Small intestine (tissue), 16 donors: ENCODE results near the gene KRTAP4-8. TPM values are rescaled to one million over a fixed set of nuclear protein-coding genes. Genes with fewer than 3 reads are reported as not detected.
"Not testable (repeated sequence)": the region's sequence is repeated elsewhere in the genome, so short reads cannot be mapped to it uniquely, and the experiment has no call there.

ENCODE experiments used
- DNase-seq, 2 donors: peaks; one replicate each; pipeline versions ENCODE4 v3.0.0 to v3.0.0-alpha.2; 2013
- FAIRE-seq: peaks from 2 replicates; lab custom pipeline; 2012; peaks lifted over from hg19 to GRCh38; lab: Jason Lieb, UNC
- H3K27ac ChIP-seq, 3 donors: one replicate each; pipeline ENCODE4 v1.5.1; 2013; ENCODE audit warnings: low read length in 2 of 3, mild to moderate bottlenecking in 2 of 3, control low read depth in 1 of 3, inconsistent platforms in 1 of 3, low read depth in 1 of 3, moderate library complexity in 1 of 3
- H3K27me3 ChIP-seq, 3 donors: one replicate each; pipeline ENCODE4 v1.6.1; 2013; ENCODE audit warnings: low read length in 3 of 3, inconsistent platforms in 1 of 3; ENCODE audit not compliant: control insufficient read depth in 3 of 3, insufficient read depth in 3 of 3
- H3K36me3 ChIP-seq, 3 donors: one replicate each; pipeline ENCODE4 v1.6.1; 2013; ENCODE audit warnings: low read length in 3 of 3, inconsistent platforms in 1 of 3, low read depth in 1 of 3, mild to moderate bottlenecking in 1 of 3, moderate library complexity in 1 of 3; ENCODE audit not compliant: control insufficient read depth in 3 of 3, insufficient read depth in 2 of 3
- H3K4me1 ChIP-seq, 3 donors: one replicate each; pipeline ENCODE4 v1.6.1; 2013; ENCODE audit warnings: low read length in 2 of 3, inconsistent platforms in 1 of 3, low read depth in 1 of 3, mild to moderate bottlenecking in 1 of 3, moderate library complexity in 1 of 3; ENCODE audit not compliant: control insufficient read depth in 3 of 3, insufficient read depth in 2 of 3
- H3K4me3 ChIP-seq, 3 donors: one replicate each; pipeline ENCODE4 v1.5.1; 2013; ENCODE audit warnings: low read length in 3 of 3, control low read depth in 1 of 3, inconsistent platforms in 1 of 3, low read depth in 1 of 3, mild to moderate bottlenecking in 1 of 3, moderate library complexity in 1 of 3
- H3K9me3 ChIP-seq, 2 donors: one replicate each; pipeline ENCODE4 v1.6.1; 2013; ENCODE audit warnings: low read depth in 1 of 2, low read length in 1 of 2; ENCODE audit not compliant: control insufficient read depth in 2 of 2, insufficient read depth in 1 of 2
- WGBS, 3 donors: extraction: QIAGEN DNeasy Blood & Tissue Kit; methylation state at CpG; one replicate each; pipeline ENCODE4 v1.1.7; 2013; 5-methylcytosine and 5-hydroxymethylcytosine counted together
- long read RNA-seq, 10 donors: transcript quantifications; one replicate each; lab custom pipeline, GENCODE V29; 2026
- polyA plus RNA-seq, 4 donors: library from polyadenylated mRNA; stranded (reverse) in 3 of 4; unstranded in 1 of 4; fragments of 200-250 nt in 3 of 4; fragments of 120-200 nt in 1 of 4; gene quantifications; one replicate each; pipeline versions ENCODE4 v1.2.1 to v1.2.3, GENCODE V29; 2013
- donor health status: healthy with polysubstance abuse.
- donor health status: control.
- donor health status: control.
- donor health status: Bipolar disorder and iron deficiency.
- donor health status: healthy.

The KRTAP4-8 gene
- not detected for polyA plus RNA-seq
- long read RNA-seq, donor 1: 0 reads
- long read RNA-seq, donor 2: 0 reads
- long read RNA-seq, donor 3: 0 reads
- long read RNA-seq, donor 4: 0 reads
- long read RNA-seq, donor 5: 0 reads
- long read RNA-seq, donor 6: 0 reads
- long read RNA-seq, donor 7: 0 reads
- long read RNA-seq, donor 8: 0 reads
- long read RNA-seq, donor 9: 0 reads
- long read RNA-seq, donor 10: 0 reads

GRCh38 chr17:41098042-41098441 is at the start of gene KRTAP4-8:
TSS of gene KRTAP4-8 (minus strand) at chr17:41098142. CDS start at chr17:41098084, 58 bp downstream.
- WGBS, 3 donors: 35 to 75% (median 47%) methylated on average over 4 of the region's 4 CpGs
- no peak for DNase-seq
- H3K27me3 ChIP-seq: peaks cover 0 to 7% (median 2%) of the 10 kb centered on the region in 3 donors

GRCh38 chr17:41145261-41145660 is 47.3 kb upstream of the KRTAP4-8 start:
- FAIRE-seq: no peak
- 89 to 93% (median 90%) methylated on average over 2 of the region's 2 CpGs for WGBS, 3 donors
- no peak for DNase-seq
- Histone ChIP-seq H3K36me3 (no peaks in the 10 kb centered on the region), H3K4me3 (no peak overlapping the region), H3K27ac (no peak overlapping the region), H3K27me3 (peaks cover 0 to 7% (median 2%) of the 10 kb centered on the region in 3 donors), H3K4me1 (no peaks in the 10 kb centered on the region), H3K9me3 (peaks cover 0 to 9% of the 10 kb centered on the region in 2 donors)

More at GRCh38 chr17:41098042-41098441, at the start of gene KRTAP4-8:
- Histone ChIP-seq H3K36me3 (no peaks in the 10 kb centered on the region), H3K4me3 (no peak within 1 kb of the TSS), H3K27ac (no peak within 1 kb of the TSS), H3K4me1 (no peaks in the 10 kb centered on the region), H3K9me3 (no peaks in the 10 kb centered on the region)
- no peak for FAIRE-seq

GRCh38 chr17:41144846-41145245 is 46.9 kb upstream of the KRTAP4-8 start:
- peaks cover 0 to 4% (median under 1%) of the 10 kb centered on the region in 3 donors for H3K27me3 ChIP-seq
- H3K4me1 ChIP-seq: no peaks in the 10 kb centered on the region
- no peak overlapping the region for H3K4me3 ChIP-seq
- FAIRE-seq (no peak), DNase-seq (no peak)
- H3K36me3 ChIP-seq: no peaks in the 10 kb centered on the region
- H3K27ac ChIP-seq: no peak overlapping the region
- peaks cover 0 to 9% of the 10 kb centered on the region in 2 donors for H3K9me3 ChIP-seq
- WGBS, 3 donors: 84 to 94% (median 84%) methylated on average over 1 of the region's 1 CpG

- Histone ChIP-seq H3K4me3 (no peak overlapping the region), H3K27ac (no peak overlapping the region), H3K36me3 (no peaks in the 10 kb centered on the region), H3K4me1 (no peaks in the 10 kb centered on the region), H3K9me3 (peaks cover 0 to 9% of the 10 kb centered on the region in 2 donors), H3K27me3 (no peaks in the 10 kb centered on the region)
- DNase-seq (no peak), FAIRE-seq (no peak)
These were observed 43.4 kb upstream of the KRTAP4-8 start for GRCh38 chr17:41141361-41141760.

GRCh38 chr17:41140360-41141131 is 42.6 kb upstream of the KRTAP4-8 start, which contains the start of gene KRTAP4-6:
TSS of gene KRTAP4-6 (minus strand) at chr17:41140544. CDS start at chr17:41140487, 57 bp downstream.
- Histone ChIP-seq H3K36me3 (no peaks in the 10 kb centered on the region), H3K4me1 (no peaks in the 10 kb centered on the region), H3K27me3 (no peaks in the 10 kb centered on the region), H3K9me3 (peaks cover 0 to 9% of the 10 kb centered on the region in 2 donors), H3K27ac (no peak within 1 kb of the TSS), H3K4me3 (no peak within 1 kb of the TSS)
- WGBS, 3 donors: 72 to 84% (median 73%) methylated on average over 5 to 6 of the region's 6 CpGs
- FAIRE-seq (no peak), DNase-seq (no peak)

GRCh38 chr17:41139865-41140264 is 41.9 kb upstream of the KRTAP4-8 start:
- not testable (repeated sequence) for H3K9me3 ChIP-seq

GRCh38 chr17:41133880-41134735 is 36.2 kb upstream of the KRTAP4-8 start:
- H3K4me1 ChIP-seq: no peaks in the 10 kb centered on the region
- FAIRE-seq: no peak
- H3K36me3 ChIP-seq: no peaks in the 10 kb centered on the region
- no peak overlapping the region for H3K4me3 ChIP-seq
- H3K27me3 ChIP-seq: no peaks in the 10 kb centered on the region
- 58 to 79% (median 66%) methylated on average over 2 of the region's 2 CpGs for WGBS, 3 donors
- H3K27ac ChIP-seq: no peak overlapping the region
- DNase-seq: no peak
- no peaks in the 10 kb centered on the region for H3K9me3 ChIP-seq

More at GRCh38 chr17:41139865-41140264, 41.9 kb upstream of the KRTAP4-8 start:
- DNase-seq, H3K4me3 ChIP-seq, H3K4me1 ChIP-seq, H3K36me3 ChIP-seq, H3K27me3 ChIP-seq, H3K27ac ChIP-seq, FAIRE-seq: not testable (repeated sequence)
- 84 to 90% (median 87%) methylated on average over 12 of the region's 12 CpGs for WGBS, 3 donors

GRCh38 chr17:41131979-41132378 is 34.0 kb upstream of the KRTAP4-8 start:
- WGBS, 3 donors: 61 to 73% (median 64%) methylated on average over 3 of the region's 3 CpGs
- H3K27me3 ChIP-seq: no peaks in the 10 kb centered on the region
- no peaks in the 10 kb centered on the region for H3K4me1 ChIP-seq
- FAIRE-seq: no peak
- no peak overlapping the region for H3K4me3 ChIP-seq
- H3K36me3 ChIP-seq: no peaks in the 10 kb centered on the region
- DNase-seq: no peak
- no peaks in the 10 kb centered on the region for H3K9me3 ChIP-seq
- H3K27ac ChIP-seq: no peak overlapping the region
